DMS 273 treated with DMSO at 0.1 percent for 48 hours (cell line): Measurements from ENCODE around the gene RNF187.

Experiments used
- DNase-seq: peaks from one replicate; lab custom pipeline; 2025; lab: John Stamatoyannopoulos, UW

The RNF187 gene

DNA sequence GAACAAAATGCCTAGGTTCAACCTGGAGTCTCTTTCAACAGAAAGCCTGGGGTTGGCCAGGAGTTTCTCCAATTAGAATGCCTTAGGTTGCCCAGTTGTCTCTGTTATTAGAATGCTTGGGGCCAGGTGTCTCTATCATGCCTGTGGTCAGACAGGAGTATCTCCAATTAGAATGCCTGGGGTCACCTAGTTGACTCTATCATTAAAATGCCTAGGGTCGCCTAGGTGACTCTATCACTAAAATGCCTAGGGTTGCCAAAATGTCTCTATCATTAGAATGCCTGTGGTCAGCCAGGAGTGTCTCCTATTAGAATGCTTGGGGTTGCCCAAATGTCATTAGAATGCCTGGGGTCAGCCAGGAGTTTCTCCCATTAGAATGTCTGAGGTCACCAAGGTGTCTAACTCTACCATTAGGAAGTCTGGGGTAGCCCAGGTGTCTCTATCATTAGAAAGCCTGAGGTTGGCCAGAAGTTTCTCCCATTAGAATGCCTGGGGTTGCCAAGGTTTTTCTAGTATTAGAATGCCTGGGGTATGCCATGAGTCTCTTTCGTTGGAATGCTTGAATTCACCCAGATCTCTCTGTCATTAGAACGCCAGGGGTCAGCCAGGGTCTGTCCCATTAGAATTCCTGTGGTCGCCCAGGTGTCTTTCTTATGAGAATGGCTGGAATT, 57.9 kb downstream of the RNF187 start:
- DNase-seq: no peak
